Stimulated activated CD4-positive, alpha-beta T cell treated with anti-CD3 and anti-CD28 coated beads, Interleukin-2, amount 100 ng/mL, for 4 hours (primary cell): ENCODE measurements around the gene THPO.
A peak's percentile ranks its signal among the peaks of the same experiment; 100 is the strongest.
"Not testable (repeated sequence)": the region's sequence is repeated elsewhere in the genome, so short reads cannot be mapped to it uniquely, and the experiment has no call there.

Source experiments
- DNase-seq: peaks from one replicate; pipeline ENCODE4 v3.0.0-alpha.2; 2020; ENCODE audit warnings: low read depth

THPO gene

DNA sequence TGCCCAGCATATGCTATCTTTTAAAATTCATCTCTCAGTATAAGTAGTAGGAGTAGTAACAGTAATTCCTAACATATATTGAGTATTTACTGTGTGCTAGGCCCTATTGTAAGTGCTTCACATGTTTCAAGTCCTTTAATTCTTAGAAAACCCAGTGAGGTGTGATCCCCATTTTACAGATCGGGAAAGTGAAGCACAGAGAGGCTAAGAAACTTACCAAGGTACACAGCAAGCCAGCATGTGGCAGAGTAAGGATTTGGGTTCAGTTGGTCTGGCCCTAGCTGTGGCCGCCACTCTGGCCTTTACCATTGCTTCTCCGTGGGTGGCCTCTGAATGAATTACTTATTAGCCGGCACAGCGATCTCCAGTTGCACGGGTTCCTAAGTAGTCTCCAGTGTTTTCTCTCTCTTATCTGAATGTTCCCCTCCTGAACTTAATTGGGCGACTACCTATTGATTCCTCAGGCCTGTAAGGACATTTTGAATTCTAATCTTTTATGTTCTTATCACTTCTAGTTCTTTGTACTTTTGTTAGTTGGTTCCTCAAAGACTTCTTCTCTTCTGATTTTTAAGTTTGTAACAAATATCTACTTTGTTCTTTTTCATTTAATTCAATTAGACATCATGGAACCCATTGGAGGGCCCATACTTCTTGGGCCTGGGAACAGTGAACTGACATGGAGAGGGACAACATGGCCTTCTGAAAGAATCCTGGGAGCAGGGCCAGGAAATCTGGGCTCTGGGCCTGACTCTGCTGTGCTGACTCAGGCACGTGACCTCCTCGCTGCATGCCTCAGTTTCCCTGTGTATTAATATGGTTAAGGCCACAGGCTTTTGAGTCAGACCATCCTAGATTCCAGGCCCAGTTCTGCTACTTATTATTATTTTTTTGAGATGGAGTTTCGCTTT lies 28.2 kb downstream of the THPO start:
- DNase-seq, result no peak

GRCh38 chr3:184348057-184348382 lies 30.0 kb downstream of the THPO start:
- DNase-seq, result no peak

- no peak for DNase-seq
These were observed 30.5 kb downstream of the THPO start for GRCh38 chr3:184347321-184348056.

DNA sequence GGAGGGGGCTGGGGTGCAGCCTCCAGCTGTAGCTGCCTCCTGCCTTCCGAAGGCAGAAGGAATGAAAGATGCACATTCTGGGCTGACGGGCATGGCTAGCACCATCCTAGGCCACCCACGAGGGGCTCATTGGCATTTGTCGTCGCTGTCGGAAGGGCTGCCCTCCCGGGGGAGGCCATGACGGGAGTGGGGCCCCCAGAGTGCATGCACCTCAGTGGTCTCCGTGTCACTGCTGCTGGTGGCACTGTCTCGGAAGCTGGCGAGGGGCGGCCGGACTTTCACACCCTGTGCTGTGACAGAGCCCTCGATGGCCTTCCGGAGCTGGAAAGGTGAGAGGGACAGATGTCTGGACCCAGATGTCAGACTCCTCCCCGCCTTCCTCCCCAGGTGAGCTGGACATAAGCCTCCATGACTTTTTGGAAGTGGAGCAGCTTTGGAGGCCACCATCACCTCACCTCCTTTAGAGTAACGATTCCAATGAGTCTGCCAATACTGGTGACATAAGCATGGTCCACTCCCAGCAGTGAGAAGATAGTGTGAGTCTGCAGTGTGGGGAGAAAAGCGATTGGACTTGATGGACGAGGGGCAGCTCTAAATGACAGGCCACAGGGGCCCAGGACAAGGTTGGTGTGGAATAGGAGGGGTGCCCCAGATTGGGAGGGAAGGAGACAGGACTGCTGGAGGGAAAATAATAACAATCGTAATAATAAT lies 31.4 kb downstream of the THPO start:
- DNase-seq, result no peak

DNA sequence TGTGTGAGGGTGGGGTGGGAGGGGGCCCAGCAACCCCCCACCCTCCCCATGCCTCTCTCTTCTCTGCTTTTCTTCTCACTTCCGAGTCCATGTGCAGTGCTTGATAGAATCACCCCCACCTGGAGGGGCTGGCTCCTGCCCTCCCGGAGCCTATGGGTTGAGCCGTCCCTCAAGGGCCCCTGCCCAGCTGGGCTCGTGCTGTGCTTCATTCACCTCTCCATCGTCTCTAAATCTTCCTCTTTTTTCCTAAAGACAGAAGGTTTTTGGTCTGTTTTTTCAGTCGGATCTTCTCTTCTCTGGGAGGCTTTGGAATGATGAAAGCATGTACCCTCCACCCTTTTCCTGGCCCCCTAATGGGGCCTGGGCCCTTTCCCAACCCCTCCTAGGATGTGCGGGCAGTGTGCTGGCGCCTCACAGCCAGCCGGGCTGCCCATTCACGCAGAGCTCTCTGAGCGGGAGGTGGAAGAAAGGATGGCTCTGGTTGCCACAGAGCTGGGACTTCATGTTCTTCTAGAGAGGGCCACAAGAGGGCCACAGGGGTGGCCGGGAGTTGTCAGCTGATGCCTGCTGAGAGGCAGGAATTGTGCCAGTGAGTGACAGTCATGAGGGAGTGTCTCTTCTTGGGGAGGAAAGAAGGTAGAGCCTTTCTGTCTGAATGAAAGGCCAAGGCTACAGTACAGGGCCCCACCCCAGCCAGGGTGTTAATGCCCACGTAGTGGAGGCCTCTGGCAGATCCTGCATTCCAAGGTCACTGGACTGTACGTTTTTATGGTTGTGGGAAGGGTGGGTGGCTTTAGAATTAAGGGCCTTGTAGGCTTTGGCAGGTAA lies 32.5 kb downstream of the THPO start:
- no peak for DNase-seq

DNA sequence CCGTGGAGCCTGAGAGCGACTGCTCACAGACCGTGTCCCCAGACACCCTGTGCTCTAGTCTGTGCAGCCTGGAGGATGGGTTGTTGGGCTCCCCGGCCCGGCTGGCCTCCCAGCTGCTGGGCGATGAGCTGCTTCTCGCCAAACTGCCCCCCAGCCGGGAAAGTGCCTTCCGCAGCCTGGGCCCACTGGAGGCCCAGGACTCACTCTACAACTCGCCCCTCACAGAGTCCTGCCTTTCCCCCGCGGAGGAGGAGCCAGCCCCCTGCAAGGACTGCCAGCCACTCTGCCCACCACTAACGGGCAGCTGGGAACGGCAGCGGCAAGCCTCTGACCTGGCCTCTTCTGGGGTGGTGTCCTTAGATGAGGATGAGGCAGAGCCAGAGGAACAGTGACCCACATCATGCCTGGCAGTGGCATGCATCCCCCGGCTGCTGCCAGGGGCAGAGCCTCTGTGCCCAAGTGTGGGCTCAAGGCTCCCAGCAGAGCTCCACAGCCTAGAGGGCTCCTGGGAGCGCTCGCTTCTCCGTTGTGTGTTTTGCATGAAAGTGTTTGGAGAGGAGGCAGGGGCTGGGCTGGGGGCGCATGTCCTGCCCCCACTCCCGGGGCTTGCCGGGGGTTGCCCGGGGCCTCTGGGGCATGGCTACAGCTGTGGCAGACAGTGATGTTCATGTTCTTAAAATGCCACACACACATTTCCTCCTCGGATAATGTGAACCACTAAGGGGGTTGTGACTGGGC lies 33.3 kb downstream of the THPO start:
- DNase-seq, result no peak

DNA sequence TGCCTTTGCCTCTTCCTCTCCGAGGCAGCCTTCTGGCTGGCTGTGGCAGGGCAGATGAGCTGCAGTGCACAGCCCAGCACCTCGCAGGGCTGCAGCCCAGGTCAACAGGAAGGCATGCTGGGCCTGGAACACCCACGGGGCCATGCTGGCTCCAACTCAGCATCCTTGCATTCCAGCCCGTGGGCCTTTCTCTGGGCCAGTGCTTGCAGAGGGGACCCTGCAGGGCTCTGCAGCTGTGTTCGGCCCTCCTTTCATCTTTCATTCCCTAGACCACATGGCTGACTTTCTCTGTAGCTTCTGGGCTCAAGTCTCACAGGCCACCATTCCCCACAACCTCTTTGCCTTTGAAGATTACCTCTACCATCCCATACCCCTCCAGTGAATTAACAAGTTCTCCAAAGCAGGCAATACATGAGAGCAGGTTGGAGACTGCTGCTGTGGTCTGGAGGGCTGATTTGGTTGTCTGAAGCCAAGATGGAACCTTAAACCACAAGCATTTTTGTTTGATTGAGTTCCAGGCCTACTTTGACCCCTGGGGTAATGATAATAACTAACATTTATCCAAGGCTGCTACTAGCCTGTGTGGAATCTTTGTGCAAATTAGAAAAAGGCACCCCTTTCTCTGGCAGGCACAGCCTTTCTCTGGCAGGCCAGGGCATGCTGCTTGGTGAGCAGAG lies 34.7 kb downstream of the THPO start:
- DNase-seq, result no peak

- no peak for DNase-seq
These were observed 36.1 kb downstream of the THPO start for GRCh38 chr3:184341925-184342324.

DNA sequence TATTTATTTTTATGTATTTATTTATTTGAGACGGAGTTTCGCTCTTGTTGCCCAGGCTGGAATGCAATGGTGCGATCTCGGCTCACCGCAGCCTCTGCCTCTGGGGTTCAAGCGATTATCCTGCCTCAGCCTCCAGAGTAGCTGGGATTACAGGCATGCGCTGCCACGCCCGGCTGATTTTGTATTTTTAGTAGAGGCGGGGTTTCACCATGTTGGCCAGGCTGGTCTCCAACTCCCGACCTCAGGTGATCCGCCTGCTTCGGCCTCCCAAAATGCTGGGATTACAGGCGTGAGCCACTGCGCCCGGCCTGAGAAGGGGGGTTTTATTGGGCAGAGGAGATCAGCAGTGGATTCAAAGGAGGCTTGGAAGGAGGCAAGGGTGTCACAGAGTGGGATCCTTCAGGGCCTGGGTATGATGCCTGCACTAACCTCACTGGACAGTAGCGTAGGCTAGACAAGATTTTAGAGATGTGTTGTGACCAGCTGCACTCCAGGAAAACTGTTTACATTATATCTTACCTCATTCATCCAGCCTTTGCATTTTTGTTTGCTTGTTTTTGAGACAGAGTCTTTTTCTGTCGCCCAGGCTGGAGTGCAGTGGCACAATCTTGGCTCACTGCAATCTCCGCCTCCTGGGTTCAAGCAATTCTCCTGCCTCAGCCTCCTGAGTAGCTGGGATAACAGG lies 38.4 kb downstream of the THPO start:
- not testable (repeated sequence) for DNase-seq

DNA sequence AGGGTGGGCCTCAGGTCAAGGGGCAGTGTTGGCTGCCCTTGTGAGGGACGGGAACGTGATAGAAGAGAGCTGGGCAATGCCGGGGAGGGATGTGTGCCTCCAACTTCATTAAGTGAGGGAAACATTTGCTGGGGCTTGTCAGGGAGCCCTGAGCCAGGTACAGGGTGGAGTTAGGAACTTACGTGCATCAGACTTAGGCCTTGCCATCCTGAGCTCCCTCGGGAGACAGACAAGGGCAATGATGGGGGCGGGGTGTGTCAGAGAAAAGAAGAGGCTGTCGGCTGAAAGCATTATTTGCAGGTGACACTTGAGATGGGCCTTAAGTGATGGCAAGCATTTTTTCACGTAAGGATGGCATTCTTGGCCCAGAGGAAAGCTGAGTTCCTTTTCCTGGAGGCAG lies 39.0 kb downstream of the THPO start:
- no peak for DNase-seq

DNA sequence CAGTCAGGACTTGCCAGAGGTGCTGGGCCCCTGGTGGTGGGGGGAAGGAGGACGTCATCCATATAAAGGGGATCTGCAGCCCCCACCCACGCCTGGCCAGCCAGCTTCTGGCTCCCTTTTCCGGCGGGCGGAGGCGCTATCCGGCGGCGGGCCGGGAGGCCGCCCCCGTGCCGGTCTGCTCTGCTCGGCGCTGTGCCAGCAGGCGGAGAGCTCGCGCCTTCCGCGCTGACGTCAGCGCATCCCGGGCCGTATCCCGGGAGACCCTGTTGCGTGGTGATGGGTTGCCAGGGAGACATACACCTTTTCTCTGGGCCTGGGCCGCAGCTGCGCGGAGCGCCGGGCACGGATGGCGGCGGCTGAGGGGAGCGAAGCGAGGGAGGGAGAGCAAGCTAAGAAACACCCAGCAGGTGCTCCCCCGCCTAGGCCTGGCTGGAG lies 39.5 kb downstream of the THPO start:
- no peak for DNase-seq

DNA sequence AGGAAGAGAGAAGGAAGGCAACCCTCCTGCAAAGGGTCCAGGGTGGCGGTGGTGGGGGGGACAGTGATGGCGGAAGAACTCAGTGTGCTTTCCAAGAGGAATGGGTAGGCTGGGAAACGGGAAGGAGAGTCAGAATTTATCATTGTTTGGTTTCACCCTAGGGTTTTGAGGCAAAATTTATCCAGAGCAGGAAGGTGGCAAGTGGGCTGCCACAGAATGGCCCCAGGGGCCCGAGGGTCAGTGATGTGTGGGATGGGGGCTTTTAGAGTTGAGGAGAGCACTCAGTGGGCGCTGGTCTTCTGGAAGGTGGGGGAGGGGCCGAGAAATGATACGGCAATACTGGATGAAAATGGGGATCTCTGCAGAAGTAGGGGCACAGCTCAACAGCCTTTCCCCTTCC lies 40.0 kb downstream of the THPO start:
- no peak for DNase-seq

DNA sequence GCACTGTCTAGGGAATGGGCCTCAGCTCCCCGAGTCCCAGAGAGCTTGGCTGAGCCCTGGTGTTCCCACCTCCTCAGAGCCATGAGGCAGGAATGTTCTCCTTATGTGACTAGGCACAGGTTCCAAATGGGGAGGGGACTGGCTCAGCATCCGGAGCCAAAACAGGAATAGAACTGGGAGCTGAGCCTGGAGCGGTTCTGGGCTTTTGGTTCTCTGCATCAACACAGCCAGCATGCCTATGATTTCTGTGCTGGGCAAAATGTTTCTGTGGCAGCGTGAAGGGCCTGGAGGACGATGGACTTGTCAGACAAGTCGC lies 40.6 kb downstream of the THPO start, which contains the start of gene FAM131A:
FAM131A (plus strand) TSS at position 202 of the 316 bp plus-strand sequence; CDS start at position 233, 31 bp downstream.
- no peak for DNase-seq

- no peak for DNase-seq
These were observed 41.2 kb downstream of the THPO start for GRCh38 chr3:184336547-184337398.

DNA sequence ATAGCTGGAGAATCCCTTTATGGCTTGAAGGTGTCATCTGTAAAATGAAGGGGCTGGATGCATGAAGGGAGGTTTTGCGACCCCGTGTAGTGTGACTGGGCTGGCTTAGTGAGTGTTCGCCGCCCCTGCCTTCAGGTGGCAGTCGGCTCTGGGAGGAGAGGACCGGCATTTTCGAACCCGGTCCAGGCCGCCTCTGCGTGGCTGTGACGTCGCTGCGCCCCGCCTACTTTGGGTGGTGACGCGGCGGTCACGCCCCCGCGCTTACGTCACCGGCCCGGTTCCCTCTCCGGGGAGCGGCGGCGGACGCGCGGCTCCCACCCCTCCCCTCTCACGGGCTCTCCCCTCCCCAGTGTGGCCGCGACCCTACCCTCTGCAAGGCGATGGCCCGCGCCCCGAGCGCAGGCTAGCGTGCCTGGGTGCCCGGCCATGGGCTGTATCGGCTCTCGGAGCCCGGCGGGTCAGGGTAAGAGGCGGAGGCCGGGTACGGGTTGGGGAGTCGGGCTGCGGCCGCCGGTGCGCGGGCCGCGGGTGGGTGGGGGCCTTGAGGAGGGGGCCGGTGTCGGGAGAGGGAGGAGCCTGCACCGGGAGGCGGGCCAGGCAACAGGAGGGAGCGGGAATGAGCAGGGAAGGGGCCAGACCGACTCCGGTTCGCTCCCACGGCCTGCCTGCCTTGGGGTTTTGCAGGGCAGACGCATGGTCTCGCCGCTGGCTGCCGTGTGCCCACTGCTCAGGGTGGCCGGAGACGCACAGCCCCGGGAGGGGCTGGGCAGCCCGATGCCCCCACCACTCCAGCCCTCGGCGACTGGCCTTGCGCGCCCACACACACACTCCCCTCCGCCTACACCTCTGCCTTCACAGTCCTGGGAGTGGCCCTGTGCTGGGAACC lies 42.1 kb downstream of the THPO start:
- DNase-seq, result peak; percentile 83

GRCh38 chr3:184335291-184335660 lies 42.7 kb downstream of the THPO start:
- DNase-seq, result no peak

GRCh38 chr3:184334470-184335158 lies 43.4 kb downstream of the THPO start:
- peak; percentile 28 for DNase-seq
